ENCODE data around the gene SNX30. TPM values are rescaled to one million over a fixed set of nuclear protein-coding genes. Genes with fewer than 3 reads are reported as not detected.

SNX30 gene
- total and polyA plus RNA-seq, 2 donors from 2014 or later: 7.9 to 22.9 TPM

- peak in 2 of 5 donors; percentile 51 to 55 for DNase-seq
- no peak overlapping the region for H3K9ac ChIP-seq (ENCODE audit: low read length in 3 of 3)
- H3K4me3 ChIP-seq (ENCODE audit: low read length in 3 of 3): no peak overlapping the region
- TF ChIP-seq CTCF (IDR thresholded peaks at IDR 0.05; ENCODE audit: borderline replicate concordance, extremely low read depth, insufficient read depth): no peak
- intact Hi-C loops (cut with DNase I): no loop called here
- FAIRE-seq: no peak
- H3K27ac ChIP-seq (ENCODE audit: low read depth in 2 of 2, low read length in 2 of 2): no peak overlapping the region
- H3K4me1 ChIP-seq (ENCODE audit: control insufficient read depth in 2 of 3, insufficient read depth in 2 of 3, low read depth in 1 of 3, low read length in 3 of 3): peaks cover 0 to 4% (median 0%) of the 10 kb centered on the region in 3 donors
- H3K36me3 ChIP-seq (ENCODE audit: control insufficient read depth in 2 of 3, insufficient read depth in 3 of 3, low read length in 3 of 3): no peaks in the 10 kb centered on the region
- H3K9me3 ChIP-seq (ENCODE audit: control insufficient read depth in 2 of 3, insufficient read depth in 1 of 3, low read length in 3 of 3): no peaks in the 10 kb centered on the region
- no peaks in the 10 kb centered on the region for H3K27me3 ChIP-seq (ENCODE audit: control insufficient read depth, insufficient read depth, low read length)
Measured at GRCh38 chr9:112761912-112762655, 11.5 kb downstream of the SNX30 start.

GRCh38 chr9:112762726-112763518, 12.4 kb downstream of the SNX30 start:
- intact Hi-C loops (cut with DNase I): no loop called here
- H3K9me3 ChIP-seq (ENCODE audit: control insufficient read depth in 2 of 3, insufficient read depth in 1 of 3, low read length in 3 of 3): no peaks in the 10 kb centered on the region
- TF ChIP-seq CTCF (IDR thresholded peaks at IDR 0.05; ENCODE audit: borderline replicate concordance, extremely low read depth, insufficient read depth): no peak
- peaks cover 0 to 4% (median 0%) of the 10 kb centered on the region in 3 donors for H3K4me1 ChIP-seq (ENCODE audit: control insufficient read depth in 2 of 3, insufficient read depth in 2 of 3, low read depth in 1 of 3, low read length in 3 of 3)
- H3K9ac ChIP-seq (ENCODE audit: low read length in 3 of 3): no peak overlapping the region
- H3K27ac ChIP-seq (ENCODE audit: low read depth in 2 of 2, low read length in 2 of 2): no peak overlapping the region
- no peak overlapping the region for H3K4me3 ChIP-seq (ENCODE audit: low read length in 3 of 3)
- no peaks in the 10 kb centered on the region for H3K27me3 ChIP-seq (ENCODE audit: control insufficient read depth, insufficient read depth, low read length)
- FAIRE-seq: no peak
- no peak for DNase-seq
- H3K36me3 ChIP-seq (ENCODE audit: control insufficient read depth in 2 of 3, insufficient read depth in 3 of 3, low read length in 3 of 3): no peaks in the 10 kb centered on the region

GRCh38 chr9:112764344-112764743, 13.8 kb downstream of the SNX30 start:
- peak in 4 of 5 donors; percentile 57 to 75 (median 68) for DNase-seq

More at GRCh38 chr9:112764344-112764743, 13.8 kb downstream of the SNX30 start:
- no peaks in the 10 kb centered on the region for H3K27me3 ChIP-seq (ENCODE audit: control insufficient read depth, insufficient read depth, low read length)
- peak overlapping the region in 1 of 2 donors; percentile 59 for H3K27ac ChIP-seq (ENCODE audit: low read depth in 2 of 2, low read length in 2 of 2)
- TF ChIP-seq CTCF (IDR thresholded peaks at IDR 0.05; ENCODE audit: borderline replicate concordance, extremely low read depth, insufficient read depth): no peak
- intact Hi-C loops (cut with DNase I): no loop called here
- peaks cover 0 to 4% (median 0%) of the 10 kb centered on the region in 3 donors for H3K4me1 ChIP-seq (ENCODE audit: control insufficient read depth in 2 of 3, insufficient read depth in 2 of 3, low read depth in 1 of 3, low read length in 3 of 3)
- no peaks in the 10 kb centered on the region for H3K9me3 ChIP-seq (ENCODE audit: control insufficient read depth in 2 of 3, insufficient read depth in 1 of 3, low read length in 3 of 3)
- H3K9ac ChIP-seq (ENCODE audit: low read length in 3 of 3): no peak overlapping the region
- no peaks in the 10 kb centered on the region for H3K36me3 ChIP-seq (ENCODE audit: control insufficient read depth in 2 of 3, insufficient read depth in 3 of 3, low read length in 3 of 3)
- FAIRE-seq: no peak
- peak overlapping the region in 1 of 3 donors; percentile 14 for H3K4me3 ChIP-seq (ENCODE audit: low read length in 3 of 3)
